OCI-M1 (cell line): ENCODE measurements around the gene KRT20.
"Not testable (repeated sequence)": the region's sequence is repeated elsewhere in the genome, so short reads cannot be mapped to it uniquely, and the experiment has no call there.

Experiments used
- DNase-seq: peaks from one replicate; lab custom pipeline; 2025; lab: John Stamatoyannopoulos, UW

KRT20 gene

DNA sequence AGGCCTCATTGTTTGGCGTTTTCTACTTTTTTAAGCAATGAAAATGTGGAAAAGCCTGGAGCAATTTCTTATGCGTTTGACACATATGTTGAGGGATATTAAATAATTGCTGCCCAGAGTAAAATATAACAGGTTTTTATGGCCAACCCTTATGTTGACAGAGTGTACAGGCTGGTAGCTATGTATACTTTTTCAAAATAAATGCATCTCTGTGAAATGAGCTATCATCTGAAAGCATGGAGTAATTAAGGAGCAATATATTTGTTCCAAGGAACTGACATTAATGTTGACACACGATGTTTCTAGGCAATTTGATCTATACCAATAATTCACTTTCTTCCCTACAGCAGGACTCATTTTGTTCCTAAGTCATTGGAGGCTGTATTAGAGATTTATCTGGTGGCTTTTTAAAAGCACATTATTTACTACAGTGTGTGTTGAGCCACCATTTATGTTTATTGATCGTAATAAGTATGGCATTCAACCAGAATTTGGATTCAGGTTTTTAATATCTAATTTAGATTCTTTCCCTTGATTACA, 11.9 kb upstream of the KRT20 start:
- no peak for DNase-seq

DNA sequence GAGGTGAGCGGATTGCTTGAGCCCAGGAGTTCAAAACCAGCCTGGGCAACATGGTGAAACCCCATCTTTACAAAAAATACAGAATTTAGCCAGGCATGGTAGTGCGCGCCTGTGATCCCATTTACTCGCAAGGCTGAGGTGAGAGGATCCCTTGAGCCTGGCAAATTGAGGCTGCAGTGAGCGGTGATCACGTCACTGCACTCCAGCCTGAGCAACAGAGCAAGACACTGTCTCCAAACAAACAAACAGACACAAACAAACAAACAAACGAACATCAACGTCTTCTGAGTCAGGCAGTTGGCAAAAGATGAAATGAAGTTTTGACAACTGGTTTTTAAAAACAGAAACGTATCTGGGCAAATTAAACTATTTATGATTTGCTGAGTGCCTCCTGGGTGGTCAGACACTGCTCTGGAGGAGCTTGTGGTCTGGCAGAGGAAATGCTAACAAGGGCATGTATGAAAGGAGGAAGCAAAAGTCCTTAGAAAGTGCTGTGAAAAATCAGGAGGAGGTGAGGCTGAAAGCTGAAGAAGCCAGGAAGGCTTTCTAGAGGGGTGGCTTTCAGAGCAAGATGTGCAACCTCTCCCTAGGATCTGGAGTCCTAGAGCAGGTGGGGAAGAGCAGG, 10.2 kb upstream of the KRT20 start:
- no peak for DNase-seq

DNA sequence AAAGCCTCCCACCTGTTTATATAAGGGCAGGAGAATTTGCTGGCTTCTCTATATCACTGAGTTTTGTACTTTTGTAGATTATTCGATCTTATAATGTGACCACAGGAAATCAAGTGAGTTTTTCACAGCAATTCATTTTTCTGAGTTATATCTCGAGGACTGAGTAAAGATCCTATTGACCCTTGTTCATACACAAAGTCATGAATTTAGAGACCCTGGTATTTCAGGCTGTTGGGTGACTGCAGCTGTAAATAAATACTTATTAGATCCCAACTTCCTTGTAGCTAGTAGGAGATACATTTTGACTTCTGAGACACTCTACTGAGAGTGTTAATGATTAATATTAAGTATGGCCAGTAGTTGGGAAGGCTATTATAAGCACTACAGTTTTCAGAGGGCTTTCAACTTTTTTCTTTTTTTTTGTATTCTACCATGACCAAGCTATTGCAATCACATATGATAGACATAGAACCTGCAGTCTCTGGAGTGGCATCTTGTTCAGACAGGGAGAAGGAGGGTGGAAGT, 3.2 kb upstream of the KRT20 start:
- no peak for DNase-seq

DNA sequence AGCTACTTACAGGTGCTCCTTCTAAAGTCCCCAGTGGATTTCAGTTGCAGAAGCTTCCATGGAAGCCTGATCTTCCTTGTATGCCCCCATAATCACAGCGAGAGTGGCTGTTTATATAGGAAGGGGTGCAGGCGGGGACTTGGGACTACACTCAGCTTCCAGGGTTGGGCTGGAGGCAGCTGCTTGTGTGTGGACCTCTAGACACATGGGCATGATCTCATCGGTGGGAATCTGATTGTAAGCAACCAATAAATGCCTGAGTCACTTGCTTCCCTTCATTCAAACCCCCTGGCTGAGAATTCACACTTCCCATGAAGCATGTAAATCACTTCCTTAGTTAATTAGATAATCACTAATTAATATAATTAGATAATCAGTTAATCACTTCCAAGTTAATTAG, 1.0 kb upstream of the KRT20 start:
- no peak for DNase-seq

DNA sequence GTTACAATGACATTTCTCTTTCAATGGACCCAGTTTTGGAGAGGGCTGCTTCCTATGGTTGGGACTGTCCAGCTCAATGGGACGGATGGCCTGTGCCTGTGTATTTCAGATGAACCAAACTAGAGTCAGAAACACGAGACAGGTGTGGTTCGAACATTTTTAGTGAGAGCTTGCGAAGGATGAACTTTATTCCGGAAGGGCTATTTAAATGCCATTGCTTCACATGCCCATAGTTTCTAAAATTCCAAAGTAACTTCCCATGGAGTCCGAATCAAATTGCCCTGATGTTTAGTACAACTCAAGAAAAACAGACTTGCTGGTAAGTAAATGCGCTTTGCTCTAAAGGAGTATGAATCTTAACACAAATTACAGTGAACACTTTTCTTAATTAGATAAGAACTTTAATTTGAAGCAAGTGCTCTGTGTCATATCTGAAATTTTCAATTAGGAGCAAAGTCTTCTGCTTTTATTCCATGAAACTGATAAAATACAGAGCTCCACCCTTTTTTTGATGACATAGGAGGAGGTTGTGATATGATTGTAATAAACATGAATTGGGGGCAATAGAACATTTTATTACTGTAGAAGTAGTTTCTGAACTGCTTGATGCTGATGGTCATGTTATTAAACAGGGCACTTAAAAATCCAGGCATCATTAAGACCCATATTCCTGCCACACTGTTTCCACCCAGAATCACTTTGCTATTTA, 1.3 kb downstream of the KRT20 start:
- DNase-seq, result no peak

DNA sequence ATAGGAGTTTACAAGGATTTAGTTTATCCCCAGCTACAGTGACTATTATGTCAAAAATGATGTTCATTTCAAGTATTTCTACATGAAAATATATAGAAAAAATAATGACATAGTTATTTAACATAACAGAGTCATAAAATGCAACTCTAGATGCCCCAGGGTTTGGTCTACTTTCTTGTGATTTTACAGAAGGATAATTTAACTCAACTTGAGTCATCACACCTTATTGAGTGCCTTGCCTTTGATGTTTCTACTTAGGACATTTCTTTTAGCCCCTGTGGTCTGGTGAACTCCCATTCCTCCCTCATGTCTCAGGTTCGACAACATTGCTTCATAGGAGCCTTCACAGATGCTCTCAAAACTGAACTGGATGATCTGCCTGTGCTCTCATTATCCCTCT, 2.0 kb downstream of the KRT20 start:
- no peak for DNase-seq

DNA sequence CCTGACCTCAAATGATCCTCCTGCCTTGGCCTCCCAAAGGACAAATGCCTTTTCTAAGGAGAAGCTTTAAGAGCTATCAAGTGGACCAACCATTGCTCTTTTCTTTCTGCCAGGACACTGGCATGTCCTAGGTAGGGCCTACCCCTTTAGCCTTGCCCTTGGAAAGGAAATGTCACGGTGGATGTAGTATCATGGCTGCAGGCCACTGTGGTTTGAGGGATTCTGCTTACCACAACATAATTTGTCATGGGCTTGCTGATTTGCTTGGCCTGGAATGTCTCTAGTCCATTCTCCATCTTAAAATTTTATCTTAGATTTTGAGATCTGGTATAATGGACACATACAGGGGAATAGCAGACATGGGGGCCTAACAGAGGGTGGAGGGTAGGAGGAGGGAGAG, 6.0 kb downstream of the KRT20 start:
- no peak for DNase-seq

DNA sequence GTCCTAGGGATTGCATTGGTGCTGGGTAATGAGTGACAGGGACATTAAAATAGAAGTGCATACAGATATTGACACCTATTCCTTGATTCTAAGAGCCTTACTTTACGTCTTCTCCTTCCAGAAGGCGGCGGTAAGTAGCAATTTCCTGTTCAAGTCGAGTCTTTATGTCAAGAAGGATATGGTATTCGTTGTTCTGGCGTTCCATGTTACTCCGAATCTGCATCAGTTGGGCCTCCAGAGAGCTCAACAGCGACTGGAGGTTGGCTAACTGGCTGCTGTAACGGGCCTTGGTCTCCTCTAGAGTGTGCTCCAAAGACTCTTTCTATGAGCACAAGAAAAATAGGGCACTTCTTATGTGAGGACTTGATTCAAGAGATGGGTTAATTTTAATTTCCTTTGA, 7.0 kb downstream of the KRT20 start:
- no peak for DNase-seq

DNA sequence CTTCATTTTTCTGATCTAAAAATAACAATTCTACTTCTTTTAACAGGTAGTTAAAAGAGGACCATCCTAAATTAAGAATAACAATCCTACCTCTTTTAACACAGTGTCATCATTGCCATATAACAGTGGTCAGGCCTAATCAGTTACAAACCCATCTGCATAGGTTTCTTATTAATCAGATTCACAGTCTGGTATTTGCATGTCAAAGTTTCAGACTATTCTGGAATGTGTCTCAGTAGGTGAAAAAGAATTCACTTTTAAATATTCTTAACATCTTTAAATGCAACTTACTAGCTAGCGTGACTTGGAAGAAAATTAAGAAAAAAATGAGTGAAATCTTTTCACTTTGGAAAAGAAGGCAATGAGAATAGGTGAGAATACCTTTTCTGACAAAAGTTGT, 11.2 kb downstream of the KRT20 start:
- no peak for DNase-seq

DNA sequence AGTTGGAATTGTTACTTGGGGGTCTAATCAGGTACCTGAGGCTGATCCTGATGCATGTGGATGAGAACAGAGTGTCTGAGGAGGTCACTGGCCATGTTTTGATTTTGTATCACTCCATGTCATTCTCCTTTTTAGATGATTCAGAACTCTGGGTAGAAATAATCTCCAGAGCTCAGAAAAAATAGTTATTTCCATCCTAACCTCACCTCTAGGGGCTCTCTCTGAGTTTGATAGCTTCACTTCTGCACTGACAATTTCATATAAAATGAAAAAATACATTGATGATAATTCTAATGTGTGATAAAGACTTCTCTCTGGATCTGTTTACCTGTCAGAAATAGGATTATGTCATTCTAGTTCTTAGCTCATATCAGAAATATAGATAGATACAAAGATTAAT, 11.8 kb downstream of the KRT20 start:
- DNase-seq, result no peak

DNA sequence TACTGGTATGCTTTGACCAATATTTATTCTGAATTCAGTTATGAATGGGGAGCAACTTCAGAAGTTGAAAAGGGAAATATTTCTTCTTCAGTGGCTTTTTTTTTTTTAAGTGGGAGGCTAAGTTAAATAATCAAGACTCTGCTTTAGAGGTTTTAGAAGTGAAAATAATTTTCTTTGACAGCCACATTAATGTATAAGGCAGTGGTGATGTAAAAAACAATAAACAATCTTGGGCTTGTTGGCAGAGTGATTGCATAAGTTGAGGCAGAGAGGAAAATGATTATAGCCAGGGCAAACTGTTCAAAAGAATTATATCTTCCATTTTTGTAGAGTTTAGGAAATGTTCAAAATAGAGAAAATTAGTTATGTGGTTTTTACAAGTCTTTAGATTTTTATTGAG, 12.6 kb downstream of the KRT20 start:
- DNase-seq, result no peak

DNA sequence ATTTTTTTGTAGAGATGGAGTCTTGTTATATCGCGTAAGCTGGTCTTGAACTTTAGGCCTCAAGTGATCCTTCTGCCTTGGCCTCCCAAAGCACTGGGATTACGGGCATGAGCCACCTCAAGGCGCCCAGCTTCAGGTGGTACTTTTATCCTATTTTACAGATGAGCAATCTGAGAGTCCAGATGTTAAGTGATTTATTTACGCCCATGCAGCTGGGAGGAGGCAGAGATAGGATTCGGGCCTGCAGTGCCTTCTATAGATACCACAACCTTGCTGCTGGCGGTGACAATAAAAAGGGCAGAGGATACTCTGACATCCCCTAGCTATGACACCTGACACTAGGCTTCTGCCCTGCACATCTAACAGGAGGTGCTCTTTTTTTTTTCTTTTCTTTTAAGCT, 13.7 kb downstream of the KRT20 start:
- DNase-seq, result no peak

DNA sequence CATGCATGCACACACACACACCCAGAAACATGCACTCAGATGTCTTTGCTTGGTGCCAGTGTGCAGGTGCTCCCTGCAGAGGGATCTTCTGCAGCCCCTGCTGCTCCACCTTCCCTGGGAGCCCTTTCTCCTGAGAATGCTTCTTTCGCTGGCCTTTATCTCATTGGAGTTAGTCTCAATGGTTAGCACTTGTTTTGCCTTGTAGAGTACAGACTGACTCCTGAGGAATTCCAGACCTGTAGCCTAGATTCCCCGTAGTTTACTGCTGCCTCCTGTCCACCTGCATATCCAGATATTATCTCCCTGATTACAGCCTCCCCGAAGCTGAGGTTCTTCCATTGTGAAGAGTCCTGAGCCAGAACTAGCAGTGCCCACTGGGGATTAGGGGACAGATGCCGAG, 14.9 kb downstream of the KRT20 start:
- DNase-seq, result no peak

DNA sequence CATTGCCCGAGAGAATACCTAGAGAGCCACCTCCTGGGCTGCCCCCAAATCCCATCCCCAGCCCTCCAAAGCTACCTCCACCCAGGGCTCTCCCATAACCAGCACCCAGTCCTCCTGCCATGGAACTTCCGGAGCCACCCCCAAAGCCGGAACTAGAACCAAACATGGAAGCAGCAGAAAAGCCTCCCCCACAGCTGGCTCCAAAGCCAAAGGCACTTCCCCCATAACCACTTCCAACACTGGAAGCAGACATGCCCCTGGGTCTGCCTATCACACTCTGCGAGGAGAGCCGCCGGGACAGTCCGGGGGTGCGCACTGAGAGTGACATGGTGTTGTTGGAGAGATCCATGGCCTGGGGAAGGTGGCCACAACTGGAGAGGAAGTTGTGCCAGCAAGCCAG, 18.2 kb downstream of the KRT20 start, which contains the start of gene KRT12:
TSS of gene KRT12 (minus strand) at position 386 of the 400 bp plus-strand sequence. CDS start at position 349, 37 bp downstream.
- DNase-seq, result no peak

DNA sequence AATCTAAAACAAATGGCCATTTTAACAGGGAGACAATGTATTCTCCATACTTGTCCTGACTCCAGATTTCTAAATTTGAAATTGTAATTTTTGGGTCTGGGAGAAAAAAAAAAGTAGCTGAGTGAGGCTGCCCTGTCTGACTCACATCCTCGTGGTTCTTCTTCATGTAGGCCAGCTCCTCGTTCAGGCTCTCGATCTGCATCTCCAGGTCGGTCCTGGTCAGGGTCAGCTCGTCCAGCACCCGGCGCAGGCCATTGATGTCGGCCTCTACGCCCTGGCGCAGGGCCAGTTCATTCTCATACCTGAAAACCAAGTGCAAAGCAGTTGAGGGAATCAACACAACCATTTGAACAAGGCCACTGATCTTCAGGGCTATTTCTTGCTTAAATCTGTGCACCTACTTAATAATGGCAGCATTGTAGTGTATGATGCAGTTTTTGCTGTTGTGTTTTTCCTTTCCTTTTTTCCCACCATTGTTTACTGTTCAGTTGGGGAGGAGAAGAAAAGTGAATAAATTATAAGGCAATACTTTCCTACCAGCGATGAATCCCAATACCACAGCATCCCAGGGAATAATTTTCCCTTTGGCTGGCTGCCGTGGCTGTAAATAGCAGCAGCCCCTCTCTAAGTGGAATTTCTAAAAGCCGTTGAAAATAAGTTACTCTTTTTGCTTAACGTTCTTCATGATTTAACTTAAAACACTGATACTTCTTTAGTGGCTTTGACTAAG, 20.2 kb downstream of the KRT20 start:
- DNase-seq, result no peak

DNA sequence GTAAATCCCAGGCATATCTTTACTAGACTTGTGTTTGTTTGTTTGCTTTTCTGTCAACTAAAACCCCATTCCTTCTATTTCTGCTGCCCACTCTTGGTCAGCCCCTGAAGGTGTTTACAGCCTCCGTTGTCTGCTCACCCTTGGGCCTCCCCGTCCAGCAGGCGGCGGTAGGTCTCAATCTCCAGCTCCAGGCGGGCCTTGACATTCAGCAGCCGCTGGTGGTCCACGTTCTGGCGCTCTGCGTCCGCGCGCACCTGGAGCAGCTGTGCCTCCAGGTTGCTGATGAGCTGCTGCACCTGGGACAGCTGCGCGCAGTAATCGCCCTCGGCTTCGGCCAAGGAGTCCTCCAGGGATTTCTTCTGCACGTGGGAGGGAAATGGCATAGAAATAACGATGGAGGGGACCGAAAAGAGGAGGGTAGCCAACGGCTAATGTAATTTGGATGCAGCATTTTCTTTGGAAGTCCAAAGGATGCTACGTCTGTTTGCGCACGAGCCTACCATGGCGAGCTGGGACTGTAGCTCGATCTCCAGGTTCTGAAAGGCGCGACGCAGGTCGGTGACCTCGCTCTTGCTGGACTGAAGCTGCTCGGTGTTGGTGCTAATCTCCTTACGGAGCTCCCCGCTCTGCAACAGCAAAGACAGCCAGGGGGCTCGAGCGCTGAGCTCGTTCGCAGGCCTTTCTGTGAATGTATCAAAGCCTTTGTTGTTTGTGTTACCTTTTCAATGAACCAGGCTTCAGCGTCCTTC, 21.9 kb downstream of the KRT20 start:
- DNase-seq, result no peak

DNA sequence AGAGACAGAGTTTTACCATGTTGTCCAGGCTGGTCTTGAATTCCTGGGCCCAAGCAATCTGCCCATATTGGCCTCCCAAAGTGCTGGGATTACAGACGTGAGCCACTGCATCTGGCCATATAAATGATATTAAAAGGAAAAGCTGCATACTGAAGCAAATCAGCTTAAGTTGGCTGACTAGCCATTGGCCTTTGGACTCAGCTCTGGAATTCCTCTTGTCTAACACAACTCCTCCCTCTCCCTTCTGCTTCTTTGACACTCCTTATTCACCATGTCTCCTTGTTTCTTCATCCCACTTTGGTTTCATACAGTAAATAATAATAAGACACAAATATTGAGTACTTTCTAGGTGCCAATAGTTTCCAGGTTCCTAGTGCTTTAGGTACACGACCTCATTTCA, 25.5 kb downstream of the KRT20 start:
- no peak for DNase-seq

DNA sequence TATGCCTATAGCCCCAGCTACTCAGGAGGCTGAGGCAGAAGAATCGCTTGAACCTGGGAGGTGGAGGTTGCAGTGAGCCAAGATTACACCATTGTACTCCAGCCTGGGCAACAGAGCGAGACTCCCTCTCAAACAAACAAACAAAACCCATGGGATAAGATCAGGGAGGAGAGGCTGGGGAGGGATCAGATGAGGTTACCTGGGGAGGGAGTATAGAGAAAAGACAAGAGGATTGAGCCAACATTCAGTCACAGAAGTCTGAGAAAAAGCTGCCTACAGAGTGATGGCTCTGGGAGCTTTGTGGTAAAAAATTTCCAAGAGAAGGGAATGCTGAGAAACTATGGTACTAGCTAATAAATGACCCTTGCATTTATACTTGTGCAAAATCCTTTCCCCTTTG, 26.4 kb downstream of the KRT20 start:
- not testable (repeated sequence) for DNase-seq

DNA sequence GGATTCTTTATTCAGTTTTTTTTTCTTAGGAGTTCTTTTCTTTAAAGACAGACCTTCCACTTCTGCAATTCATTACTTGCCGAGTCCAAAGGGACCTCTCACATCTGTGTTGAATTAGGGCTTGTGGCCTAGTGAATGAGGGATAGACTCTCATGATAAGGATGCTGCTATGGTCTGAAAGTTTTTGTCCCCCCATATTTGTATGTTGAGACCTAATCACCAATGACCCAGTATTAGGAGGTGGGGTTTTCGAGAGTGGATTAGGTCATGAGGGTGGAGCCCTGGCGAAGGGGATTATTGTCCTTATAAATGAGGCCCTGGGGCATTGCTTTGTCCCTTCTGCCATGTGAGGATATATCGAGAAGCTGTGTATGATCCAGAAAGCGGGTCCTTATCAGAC, 27.5 kb downstream of the KRT20 start:
- DNase-seq, result no peak

DNA sequence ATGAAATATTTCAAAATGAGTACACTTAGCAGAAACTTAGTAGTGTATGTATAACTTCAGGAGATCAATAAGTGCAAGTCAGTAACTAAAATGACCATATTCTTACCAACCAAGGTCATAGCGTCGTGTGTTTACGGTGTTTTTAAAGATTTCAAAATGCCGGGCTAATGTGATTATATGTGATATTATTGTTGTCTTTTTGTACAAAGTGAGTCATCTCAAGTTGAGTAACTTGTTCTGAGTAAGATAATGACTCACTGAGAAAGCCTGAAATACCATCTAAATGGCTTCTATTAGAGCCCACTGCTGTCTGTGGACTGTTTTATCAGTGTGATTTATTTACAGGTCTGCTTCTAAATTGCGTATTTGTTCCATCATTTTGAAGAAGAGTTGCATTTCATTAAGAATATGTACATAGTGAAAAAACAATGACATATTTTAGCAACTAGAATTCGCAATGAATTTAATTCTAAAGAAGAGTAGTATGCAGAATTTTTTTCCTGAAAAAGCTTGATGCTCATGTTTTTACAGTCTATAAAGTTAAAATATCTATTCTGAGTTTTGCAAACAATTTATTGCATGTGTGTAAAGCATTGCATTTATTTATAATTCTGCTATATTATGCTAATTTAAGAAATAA, 30.7 kb downstream of the KRT20 start:
- DNase-seq, result peak; percentile 64

DNA sequence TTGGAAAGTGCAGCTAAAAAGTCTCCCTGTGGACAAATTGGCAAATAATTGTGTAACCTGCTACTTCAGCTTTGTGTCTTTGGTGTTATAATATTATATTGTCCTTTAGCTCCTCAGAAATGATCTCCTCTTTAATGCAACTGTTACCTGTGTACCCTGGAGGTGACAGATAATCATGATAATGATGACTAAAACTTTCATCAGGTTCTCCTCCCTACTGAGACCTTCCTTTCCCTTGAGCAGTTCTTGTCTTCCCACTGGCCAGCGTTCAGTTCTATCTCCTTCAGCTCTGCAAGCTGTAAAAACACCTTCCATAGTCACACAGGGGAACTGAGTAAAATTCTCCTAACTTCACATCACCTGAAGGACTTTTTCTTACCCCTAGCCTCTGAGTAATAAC, 32.7 kb downstream of the KRT20 start:
- DNase-seq, result no peak
